AG08396 (cell line): ENCODE data around the gene CATSPERZ.

Experiments used
- DNase-seq: peaks from one replicate; pipeline ENCODE4 v3.0.0; 2012; ENCODE audit warnings: low spot score, mixed read lengths

The CATSPERZ gene

DNA sequence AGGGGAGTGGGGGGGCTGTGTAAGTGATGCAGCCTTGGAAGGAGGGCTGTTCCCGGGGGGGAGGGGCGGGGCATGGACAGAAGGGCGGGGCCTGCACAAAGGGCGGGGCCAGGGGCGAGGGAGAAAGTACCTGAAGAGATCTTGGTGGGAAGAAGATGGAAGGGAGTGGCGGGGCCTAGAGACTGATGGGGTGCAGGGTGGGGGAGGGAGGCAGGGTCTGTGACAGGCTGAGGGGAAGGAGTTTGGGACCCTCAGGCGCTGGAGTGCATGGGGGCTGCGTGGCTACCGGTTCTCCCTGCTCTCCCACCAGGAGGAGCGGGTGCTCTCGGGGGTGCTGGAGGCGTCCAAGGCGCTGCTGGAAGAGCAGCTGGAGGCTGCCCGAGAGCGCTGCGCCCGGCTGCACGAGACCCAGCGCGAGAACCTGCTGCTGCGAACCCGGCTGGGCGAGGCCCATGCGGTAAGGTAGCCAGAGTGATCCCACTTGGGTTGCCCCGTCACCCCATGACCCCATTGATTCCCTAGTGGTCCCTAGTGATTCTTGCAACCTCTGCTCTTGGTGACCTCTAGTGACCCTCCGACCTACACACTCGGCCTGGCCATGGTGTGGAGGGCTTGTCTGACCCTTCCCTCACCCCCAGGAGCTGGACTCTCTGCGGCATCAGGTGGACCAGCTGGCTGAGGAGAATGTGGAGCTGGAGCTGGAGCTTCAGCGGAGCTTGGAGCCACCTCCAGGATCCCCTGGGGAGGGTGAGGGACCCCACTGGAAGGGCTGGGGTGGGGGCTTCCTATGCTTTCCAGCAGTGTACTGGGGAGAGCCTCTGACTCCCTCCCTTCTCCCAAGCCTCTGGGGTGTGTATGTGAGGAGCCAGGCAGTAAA is 42.9 kb downstream of the CATSPERZ start:
- no peak for DNase-seq

DNA sequence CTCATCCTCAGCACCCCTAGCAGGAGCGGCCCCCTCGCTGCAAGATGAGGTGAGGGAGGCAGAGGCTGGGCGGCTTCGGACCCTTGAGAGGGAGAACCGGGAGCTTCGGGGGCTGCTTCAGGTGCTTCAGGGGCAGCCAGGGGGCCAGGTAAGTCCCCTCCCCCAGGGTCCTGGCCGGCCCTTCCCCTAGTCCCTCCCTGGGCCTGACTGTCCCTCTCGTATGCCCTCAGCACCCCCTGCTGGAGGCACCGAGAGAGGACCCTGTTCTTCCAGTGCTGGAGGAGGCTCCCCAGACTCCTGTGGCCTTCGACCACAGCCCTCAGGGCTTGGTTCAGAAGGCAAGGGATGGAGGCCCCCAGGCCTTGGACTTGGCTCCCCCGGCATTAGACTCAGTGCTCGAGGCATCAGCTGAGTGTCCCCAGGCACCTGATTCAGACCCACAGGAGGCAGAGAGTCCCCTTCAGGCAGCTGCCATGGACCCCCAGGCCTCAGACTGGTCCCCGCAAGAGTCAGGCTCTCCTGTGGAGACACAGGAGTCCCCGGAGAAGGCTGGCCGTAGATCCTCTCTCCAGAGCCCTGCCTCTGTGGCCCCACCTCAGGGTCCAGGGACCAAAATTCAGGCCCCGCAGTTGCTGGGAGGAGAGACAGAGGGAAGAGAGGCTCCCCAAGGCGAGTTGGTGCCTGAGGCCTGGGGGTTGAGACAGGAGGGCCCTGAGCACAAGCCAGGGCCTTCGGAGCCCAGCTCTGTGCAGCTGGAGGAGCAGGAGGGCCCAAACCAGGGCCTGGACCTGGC is 43.8 kb downstream of the CATSPERZ start:
- no peak for DNase-seq

DNA sequence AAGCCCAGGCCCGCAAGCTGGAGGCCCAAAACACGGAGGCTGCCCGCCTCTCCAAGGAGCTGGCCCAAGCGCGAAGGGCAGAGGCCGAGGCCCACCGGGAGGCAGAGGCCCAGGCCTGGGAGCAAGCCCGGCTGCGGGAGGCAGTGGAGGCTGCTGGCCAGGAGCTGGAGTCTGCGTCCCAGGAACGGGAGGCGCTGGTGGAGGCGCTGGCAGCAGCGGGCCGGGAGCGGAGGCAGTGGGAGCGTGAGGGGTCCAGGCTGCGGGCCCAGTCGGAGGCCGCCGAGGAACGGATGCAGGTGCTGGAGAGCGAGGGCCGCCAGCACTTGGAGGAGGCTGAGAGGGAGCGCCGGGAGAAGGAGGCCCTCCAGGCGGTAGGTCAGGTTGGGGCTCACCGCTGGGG is 44.6 kb downstream of the CATSPERZ start:
- no peak for DNase-seq

DNA sequence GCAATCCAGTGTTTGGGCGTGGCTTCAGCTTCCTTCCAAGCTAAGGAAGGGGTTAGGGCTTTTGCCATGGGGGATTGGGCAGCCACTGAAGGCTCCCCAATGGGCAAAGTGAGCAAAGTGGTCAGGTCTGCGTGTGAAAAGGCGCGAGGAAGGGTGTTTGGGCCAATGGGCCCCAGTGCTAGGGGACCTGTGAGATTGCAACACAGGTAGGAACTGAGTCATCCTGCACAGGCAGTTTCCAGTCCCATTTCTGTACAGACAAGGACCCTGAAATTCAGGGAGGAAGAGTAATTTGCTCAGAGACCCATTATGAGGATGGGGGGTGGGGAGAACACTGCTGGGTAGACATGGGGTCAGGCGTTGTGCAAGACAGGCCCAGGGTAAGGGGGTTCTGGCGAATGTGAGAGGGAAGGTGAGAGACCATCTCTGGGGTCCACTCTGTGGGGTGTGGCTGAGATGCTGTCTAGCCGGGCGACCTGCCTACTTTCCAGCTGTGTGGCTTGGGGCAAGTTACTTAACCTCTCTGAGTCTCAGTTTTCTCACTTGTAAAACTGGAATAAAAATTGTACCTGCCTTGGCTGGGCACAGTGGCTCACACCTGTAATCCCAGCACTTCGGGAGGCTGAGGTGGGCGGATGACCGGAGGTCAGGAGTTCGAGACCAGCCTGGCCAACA is 47.2 kb downstream of the CATSPERZ start:
- DNase-seq = no peak

DNA sequence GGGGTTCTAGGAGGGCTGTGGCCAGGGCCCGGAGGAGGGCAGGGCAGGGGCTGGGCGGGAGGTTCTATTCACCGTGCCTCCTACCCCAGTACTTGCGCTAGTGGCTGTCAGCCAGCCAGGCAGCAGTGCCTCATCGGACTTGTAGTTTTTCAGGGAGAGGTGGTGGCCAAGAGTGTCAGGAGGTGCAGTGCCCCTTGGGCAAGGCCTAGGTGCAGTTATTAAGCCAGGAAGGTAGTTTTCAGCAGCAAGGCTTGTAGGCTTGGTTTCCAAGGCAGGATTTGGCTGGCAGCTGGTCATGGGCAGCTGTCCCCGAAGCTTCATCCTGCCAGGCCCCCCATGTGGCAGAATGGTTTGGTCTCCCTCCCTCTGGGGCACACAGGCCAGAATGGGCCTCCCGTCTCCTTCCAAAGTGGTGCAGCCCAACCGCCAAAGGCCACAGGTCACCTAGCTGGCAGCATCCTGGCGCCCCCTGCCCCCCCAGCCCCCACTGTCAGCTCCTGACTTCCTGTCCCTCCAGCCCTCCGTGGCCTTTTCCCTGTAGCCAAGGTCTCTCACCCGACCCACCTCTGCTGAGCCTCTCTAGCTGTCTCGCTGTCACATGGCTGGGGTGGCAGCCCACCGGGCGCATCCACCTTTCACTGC is 48.3 kb downstream of the CATSPERZ start:
- DNase-seq = no peak

DNA sequence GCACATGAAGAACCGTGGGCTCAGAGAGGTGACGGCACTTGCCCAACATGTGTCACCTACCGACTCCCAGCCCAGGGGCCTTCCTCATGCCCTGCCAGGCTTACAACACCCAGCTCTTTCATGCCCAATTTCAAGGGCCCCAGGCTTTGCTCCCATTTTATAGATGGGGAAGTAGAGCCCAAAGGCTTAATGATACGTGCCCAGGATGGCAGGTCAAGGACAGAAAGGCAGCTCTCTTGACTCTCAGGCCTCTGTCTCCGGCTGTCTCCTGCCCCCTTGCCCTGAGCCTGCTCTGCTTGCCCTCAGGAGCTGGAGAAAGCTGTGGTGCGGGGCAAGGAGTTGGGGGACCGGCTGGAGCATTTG is 48.8 kb downstream of the CATSPERZ start:
- no peak for DNase-seq

DNA sequence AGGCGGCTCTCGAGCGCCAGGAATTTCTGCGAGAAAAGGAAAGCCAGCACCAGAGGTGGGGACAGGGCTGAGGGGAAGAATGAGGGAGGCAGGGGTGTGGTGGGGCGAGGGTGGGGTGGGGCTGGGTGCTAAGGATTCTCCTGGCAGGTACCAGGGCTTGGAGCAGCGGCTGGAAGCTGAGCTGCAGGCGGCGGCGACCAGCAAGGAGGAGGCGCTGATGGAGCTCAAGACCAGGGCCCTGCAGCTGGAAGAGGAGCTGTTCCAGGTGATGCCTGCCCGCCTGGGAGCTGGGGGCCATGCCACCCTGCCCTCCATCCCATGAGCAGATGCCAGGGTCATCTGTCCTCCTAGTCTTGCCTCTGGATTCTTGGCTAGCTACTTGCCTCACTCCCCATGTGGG is 49.2 kb downstream of the CATSPERZ start:
- no peak for DNase-seq

DNA sequence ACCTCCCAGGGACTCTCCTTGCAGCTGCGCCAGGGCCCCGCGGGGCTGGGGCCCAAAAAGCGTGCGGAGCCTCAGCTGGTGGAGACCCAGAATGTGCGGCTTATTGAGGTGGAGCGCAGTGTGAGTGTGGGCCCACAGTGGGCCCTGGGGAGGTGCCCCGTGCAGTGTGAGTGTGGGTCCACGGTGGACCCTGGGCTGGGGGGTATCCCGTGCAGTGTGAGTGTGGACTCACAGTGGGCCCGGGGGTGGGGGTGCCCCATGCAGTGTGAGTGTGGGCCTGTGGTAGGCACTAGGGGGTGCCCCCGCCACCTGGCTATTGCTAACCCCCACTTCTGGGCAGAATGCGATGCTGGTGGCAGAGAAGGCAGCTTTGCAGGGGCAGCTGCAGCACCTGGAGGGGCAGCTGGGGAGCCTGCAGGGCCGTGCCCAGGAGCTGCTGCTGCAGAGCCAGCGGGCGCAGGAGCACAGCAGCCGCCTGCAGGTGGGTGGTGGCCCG is 51.0 kb downstream of the CATSPERZ start:
- DNase-seq = no peak

DNA sequence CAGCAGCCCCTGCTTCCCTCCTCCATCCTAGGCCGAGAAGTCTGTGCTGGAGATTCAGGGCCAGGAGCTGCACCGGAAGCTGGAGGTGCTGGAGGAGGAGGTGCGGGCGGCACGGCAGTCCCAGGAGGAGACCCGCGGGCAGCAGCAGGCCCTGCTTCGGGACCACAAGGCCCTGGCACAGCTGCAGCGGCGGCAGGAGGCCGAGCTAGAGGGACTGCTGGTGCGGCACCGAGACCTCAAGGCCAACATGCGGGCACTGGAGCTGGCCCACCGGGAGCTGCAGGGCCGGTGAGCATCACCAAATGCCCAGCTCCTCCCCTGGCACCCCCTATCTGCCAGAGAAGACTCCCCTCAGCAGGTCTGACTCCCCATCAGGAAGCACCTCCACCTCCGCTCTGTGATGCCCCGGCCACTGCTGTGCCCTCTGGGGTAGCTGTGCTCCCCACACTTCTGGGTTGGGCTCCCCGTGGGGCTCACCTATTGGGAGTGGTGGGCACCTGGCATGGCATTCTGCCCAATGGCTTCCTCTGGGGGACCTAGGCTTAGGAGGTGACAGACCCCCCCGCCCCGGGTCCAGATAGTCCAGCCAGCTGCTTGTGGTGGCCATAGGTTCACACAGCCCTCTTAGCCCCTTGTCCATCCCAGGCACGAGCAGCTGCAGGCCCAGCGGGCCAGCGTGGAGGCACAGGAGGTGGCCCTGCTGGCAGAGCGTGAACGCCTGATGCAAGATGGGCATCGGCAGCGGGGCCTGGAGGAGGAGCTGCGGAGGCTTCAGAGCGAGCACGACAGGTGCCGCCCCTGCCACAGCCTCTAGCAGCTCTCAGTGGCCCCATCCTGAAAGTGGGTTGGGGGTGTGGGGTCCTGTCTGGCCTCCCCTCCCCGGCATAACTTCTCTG is 52.2 kb downstream of the CATSPERZ start:
- DNase-seq = no peak

DNA sequence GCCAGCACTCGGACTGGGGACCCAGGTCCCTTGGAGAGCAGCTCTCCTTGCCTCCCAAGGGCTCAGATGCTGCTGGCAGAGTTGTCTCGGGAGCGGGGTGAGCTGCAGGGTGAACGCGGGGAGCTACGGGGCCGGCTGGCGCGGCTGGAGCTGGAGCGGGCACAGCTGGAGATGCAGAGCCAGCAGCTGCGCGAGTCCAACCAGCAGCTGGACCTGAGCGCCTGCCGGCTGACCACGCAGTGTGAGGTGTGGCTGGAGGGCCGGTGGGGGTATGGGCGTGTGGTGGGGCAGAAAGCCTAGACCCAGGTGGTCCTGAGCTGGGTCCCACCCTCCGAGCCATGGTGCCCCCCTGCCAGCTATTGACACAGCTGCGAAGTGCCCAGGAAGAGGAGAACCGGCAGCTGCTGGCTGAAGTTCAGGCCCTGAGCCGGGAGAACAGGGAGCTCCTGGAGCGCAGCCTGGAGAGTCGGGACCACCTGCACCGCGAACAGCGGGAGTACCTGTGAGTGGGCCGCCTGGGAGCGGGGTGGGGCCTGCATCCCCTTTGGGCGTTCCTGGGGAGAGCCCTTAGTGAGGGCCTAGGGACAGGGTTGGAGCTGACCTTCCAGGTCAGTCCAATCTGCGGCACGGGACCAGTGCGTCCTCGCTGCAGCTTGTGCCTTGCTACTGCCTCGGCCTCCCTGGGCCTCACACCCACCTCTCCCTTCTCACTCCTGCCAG is 53.0 kb downstream of the CATSPERZ start:
- DNase-seq = no peak

DNA sequence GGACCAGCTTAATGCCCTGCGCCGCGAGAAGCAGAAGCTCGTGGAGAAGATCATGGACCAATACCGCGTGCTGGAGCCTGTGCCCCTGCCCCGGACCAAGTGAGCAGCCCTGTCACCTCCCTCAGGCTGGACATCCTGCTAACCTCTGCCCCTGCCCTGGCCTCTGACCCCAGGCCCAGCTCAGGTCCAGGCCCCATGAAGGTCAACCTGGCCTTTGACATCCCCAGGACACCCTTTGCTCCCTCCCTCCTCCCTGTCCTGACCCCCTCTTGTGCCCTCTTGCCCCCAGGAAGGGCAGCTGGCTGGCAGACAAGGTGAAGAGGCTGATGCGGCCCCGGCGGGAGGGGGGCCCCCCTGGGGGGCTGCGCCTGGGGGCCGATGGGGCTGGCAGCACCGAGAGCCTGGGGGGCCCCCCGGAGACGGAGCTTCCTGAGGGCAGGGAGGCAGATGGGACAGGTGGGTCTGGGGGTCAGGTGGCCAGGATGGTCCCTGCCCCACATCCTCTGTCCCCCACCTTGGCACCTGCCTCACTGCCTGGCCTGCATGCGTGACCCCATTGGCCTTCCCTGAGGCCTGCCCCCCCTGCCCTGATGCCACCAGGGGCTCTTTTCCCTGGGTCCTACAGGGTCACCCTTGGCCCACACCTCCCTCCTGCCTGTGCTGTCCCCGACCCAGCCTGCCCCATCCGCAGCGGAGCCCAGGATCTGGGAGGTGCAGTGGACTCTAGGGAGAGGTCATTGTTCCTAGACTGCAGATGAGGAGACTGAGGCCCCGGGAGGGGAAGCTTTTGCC is 53.8 kb downstream of the CATSPERZ start:
- DNase-seq = no peak
